Placental epithelial cell (primary cell): Measurements from ENCODE around the gene GCSAML. TPM values are rescaled to one million over a fixed set of nuclear protein-coding genes. Genes with fewer than 3 reads are reported as not detected.

Experiments
- small RNA-seq: library from RNA; depleted of rRNA; stranded (forward); fragments of <200 nt; gene quantifications from one replicate; pipeline ENCODE3, GENCODE V24; 2012
- total RNA-seq: library from RNA; depleted of rRNA; stranded (reverse); fragments of >200 nt; gene quantifications from 2 replicates; pipeline ENCODE4 v1.2.3, GENCODE V29; 2012

Gene GCSAML
- total RNA-seq, result under 0.01 and 0.22 TPM in 2 replicates

DNA sequence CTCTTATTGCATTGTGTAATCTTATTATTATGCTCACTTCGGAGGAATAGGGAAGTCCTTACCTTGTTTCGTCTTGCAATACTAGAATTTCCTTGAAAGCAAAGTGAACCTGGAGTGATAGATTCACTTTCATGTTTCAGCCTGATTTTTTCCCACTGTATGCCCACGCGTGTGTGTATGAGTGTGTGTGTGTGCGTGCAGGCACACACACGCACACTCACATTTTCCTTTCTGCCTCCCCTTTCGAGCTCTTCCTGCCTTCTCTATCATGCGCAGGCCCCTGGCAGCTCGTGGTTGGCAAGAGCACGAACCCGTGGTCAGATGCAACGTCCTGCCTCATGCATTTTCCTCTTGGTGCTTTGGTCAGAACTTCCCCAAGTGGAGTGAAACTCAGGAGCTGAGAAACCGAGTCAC, at the start of gene GCSAML:
GCSAML (plus strand) TSS at position 366 of the 414 bp plus-strand sequence. CDS start 58 bp downstream, outside the sequence.

DNA sequence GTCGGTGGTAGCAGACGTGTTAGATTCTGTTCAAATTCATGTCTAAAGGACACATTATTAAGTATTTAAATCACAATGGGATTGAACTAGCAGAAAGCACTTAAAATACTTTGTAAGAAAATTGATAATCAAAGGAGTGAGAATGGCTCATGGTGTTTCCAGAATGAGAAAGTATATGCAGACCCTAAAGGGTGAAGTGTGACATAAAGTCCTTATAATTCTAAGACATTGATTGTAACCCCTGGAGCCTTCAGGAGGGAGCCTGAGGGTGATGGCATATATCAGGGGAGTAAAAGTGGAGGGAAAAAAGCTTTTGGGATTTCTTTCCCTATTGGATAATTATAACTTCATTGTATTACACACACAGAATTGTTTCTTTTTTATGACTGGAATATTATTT, 12.6 kb upstream of the GCSAML start, which contains the start of gene OR2C3:
OR2C3 (minus strand) TSS at position 101 of the 400 bp plus-strand sequence. CDS start 3,929 bp downstream, outside the sequence.

DNA sequence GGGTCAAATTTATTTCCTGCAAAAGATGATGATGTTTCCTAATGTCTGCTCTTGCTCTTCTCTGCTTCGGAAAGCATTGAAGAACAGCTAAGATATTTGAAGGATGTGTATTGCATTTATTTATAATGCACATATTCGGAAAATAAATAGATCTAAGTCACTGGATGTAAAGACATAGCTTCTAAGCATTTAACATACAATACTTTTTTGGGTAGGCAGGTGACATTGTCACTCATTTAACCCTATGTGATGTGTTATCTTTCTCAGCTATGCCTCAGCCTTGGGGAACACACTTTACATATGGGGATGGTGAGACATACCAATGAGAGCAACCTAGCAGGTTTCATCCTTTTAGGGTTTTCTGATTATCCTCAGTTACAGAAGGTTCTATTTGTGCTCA, 39.1 kb downstream of the GCSAML start, which contains the start of gene OR2G2:
OR2G2 (plus strand) TSS at position 301 of the 400 bp plus-strand sequence; CDS start at position 301, 0 bp downstream.

DNA sequence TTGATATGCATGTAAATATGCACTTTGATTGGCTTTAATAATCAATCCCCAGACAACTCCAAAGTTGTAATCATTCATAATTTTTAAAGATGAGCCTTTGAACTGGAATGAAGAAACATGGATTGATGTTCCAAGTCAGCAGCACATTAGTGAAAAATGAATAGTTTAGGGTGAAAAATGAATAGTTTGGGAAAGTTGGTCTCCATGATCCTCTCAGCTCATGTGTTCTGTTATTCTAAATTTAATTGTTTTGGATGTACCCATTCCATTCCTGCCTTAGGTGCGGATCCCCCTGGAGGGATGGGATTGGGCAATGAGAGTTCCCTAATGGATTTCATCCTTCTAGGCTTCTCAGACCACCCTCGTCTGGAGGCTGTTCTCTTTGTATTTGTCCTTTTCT, 56.4 kb downstream of the GCSAML start, which contains the start of gene OR2G3:
OR2G3 (plus strand) TSS at position 301 of the 400 bp plus-strand sequence; CDS start at position 301, 0 bp downstream.

Small RNA genes within 50 kb of the gene (small RNA-seq; reads per million reads assigned to genes)
- not detected for gene RF00026

Other genes with a start within 250 kb of the GCSAML start
- 33.8 and 34.7 TPM in 2 replicates for gene ZNF496, start 217.3 kb upstream of the GCSAML start, total RNA-seq
- 1.2 and 4.9 TPM in 2 replicates for gene NLRP3, start 133.0 kb upstream of the GCSAML start, total RNA-seq
- gene OR2B11, start 91.0 kb upstream of the GCSAML start, total RNA-seq, result not detected in 2 replicates
- gene OR2C3, start 12.7 kb upstream of the GCSAML start, total RNA-seq, result under 0.01 and 0.43 TPM in 2 replicates
- not detected in 2 replicates for gene OR2G2, start 39.2 kb downstream of the GCSAML start, total RNA-seq
- not detected in 2 replicates for gene OR2G3, start 56.5 kb downstream of the GCSAML start, total RNA-seq
- gene OR13G1, start 130.6 kb downstream of the GCSAML start, total RNA-seq, result not detected in 2 replicates
- gene OR6F1, start 167.5 kb downstream of the GCSAML start, total RNA-seq, result not detected in 2 replicates
- gene OR14K1, start 189.5 kb downstream of the GCSAML start, total RNA-seq, result not detected in 2 replicates
- not detected in 2 replicates for gene OR14A2, start 199.0 kb downstream of the GCSAML start, total RNA-seq
- gene OR1C1, start 211.4 kb downstream of the GCSAML start, total RNA-seq, result not detected in 2 replicates